ENCODE measurements around the gene WASF3.

WASF3 gene

DNA sequence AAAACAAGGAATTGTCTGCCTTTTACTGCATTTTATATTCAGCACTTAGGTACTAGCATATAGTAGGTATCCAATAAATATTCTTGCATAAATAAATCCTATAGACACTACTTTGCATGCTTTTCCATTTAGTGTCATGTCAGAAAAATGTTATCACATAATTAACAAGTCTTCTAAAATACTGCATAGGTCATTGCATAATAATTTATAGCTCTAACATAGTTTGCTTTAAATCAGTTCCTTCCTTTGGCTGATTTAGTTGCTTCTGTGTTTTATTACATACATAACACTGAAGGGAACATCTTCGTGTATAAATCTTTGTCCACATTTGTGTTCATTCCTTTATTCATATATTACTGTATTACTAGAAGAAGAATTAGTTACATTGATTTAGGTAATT lies 36.2 kb downstream of the WASF3 start:
- Histone ChIP-seq H3K4me3 (ENCODE audit: low read depth in 1 of 2, low read length in 2 of 2) (no peak overlapping the region), H3K27ac (ENCODE audit: low read depth, low read length) (no peak overlapping the region), H3K36me3 (ENCODE audit: insufficient read depth, low read length) (no peaks in the 10 kb centered on the region), H3K27me3 (ENCODE audit: control insufficient read depth in 1 of 2, insufficient read depth in 2 of 2, low read length in 2 of 2) (no peaks in the 10 kb centered on the region), H3K9me3 (ENCODE audit: low read length) (no peaks in the 10 kb centered on the region), H3K9ac (ENCODE audit: low read length) (no peak overlapping the region), H3K4me1 (ENCODE audit: insufficient read depth, low read length) (no peaks in the 10 kb centered on the region)

DNA sequence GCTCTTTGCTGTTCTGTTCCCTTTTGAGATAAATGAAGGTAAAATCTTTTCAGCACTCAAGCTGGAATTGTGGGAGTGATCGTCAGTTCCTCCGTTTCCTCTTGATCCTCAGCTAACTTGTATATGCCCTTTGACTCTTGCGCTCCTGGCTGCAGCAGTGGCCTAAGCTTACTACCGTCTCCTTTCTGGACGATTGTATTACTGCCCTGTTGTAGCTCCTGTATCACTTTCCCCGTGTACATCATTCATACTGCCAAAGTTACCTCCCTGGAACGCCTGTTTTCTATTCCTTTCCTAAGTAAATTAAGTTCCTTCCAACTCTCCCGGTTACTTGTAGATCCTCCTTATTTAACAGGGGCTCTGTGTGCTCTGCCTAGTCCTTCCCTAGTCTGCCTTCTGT lies 36.9 kb downstream of the WASF3 start:
- no peak overlapping the region for H3K27ac ChIP-seq (ENCODE audit: low read depth, low read length)
- H3K9me3 ChIP-seq (ENCODE audit: low read length) = no peaks in the 10 kb centered on the region
- H3K9ac ChIP-seq (ENCODE audit: low read length) = no peak overlapping the region
- no peaks in the 10 kb centered on the region for H3K4me1 ChIP-seq (ENCODE audit: insufficient read depth, low read length)
- H3K27me3 ChIP-seq (ENCODE audit: control insufficient read depth in 1 of 2, insufficient read depth in 2 of 2, low read length in 2 of 2) = no peaks in the 10 kb centered on the region
- H3K4me3 ChIP-seq (ENCODE audit: low read depth in 1 of 2, low read length in 2 of 2) = no peak overlapping the region
- H3K36me3 ChIP-seq (ENCODE audit: insufficient read depth, low read length) = no peaks in the 10 kb centered on the region

DNA sequence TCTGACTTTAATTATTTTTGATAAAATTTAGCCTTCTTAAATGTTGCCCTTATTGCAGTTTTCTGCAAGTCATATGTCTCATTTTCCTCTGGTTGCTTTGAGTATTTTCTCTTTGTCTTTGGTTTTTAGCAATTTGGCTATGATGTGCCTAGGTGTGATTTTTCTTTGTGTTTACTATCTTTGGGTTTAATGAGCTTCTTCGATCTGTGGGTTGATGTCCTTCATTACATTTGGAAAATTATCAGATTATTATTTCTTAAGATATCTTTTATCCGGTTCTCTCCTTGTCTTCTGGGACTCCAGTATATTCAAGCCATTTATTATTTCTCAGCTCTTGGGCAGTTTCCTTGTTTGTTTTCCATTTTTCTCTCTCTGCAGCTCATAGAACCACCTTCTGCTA lies 39.0 kb downstream of the WASF3 start:
- Histone ChIP-seq H3K9ac (ENCODE audit: low read length) (no peak overlapping the region), H3K36me3 (ENCODE audit: insufficient read depth, low read length) (no peaks in the 10 kb centered on the region), H3K4me1 (ENCODE audit: insufficient read depth, low read length) (peaks cover 9% of the 10 kb centered on the region), H3K27me3 (ENCODE audit: control insufficient read depth in 1 of 2, insufficient read depth in 2 of 2, low read length in 2 of 2) (no peaks in the 10 kb centered on the region), H3K9me3 (ENCODE audit: low read length) (no peaks in the 10 kb centered on the region), H3K27ac (ENCODE audit: low read depth, low read length) (no peak overlapping the region), H3K4me3 (ENCODE audit: low read depth in 1 of 2, low read length in 2 of 2) (no peak overlapping the region)

DNA sequence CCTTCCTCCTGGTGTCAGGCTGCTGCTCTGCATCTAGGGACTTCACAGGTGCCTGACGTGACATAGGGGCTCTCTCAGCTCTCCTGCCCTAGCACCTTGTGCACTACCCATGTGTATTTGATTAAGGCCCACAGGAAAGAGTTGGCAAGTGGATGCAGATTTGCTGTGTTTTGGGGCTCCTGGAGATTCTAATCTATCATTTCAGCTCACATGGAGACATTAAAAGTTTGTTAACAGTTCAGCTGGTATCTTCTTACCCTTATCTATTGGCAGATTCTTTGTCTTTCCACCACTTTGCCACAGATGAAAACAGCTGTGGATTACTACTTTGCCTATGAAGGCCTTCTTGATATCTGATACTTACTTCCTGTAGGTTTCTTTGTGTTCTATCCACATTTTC lies 41.9 kb downstream of the WASF3 start:
- no peaks in the 10 kb centered on the region for H3K27me3 ChIP-seq (ENCODE audit: control insufficient read depth in 1 of 2, insufficient read depth in 2 of 2, low read length in 2 of 2)
- no peaks in the 10 kb centered on the region for H3K36me3 ChIP-seq (ENCODE audit: insufficient read depth, low read length)
- no peaks in the 10 kb centered on the region for H3K9me3 ChIP-seq (ENCODE audit: low read length)
- no peak overlapping the region for H3K9ac ChIP-seq (ENCODE audit: low read length)
- no peak overlapping the region for H3K4me3 ChIP-seq (ENCODE audit: low read depth in 1 of 2, low read length in 2 of 2)
- H3K27ac ChIP-seq (ENCODE audit: low read depth, low read length) = no peak overlapping the region
- H3K4me1 ChIP-seq (ENCODE audit: insufficient read depth, low read length) = peaks cover 9% of the 10 kb centered on the region

DNA sequence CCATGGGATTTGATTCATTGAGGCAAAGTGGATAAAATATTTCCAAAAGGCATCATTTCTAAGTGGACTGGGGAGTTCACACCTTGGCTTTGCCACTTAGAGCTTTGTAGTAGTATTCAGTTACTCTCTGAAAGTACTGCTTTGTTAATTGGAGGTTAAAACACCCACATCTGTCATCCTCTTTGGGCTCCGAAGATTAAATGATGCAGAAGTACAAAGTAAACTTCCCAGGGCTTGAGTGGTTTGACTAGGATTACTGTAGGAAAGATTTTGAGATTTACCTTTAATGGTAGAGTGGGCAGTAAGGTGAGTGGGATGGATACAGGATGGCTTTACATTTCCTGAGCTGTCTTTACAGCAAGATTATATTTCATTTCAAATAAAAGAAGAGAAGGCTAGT lies 42.4 kb downstream of the WASF3 start:
- Histone ChIP-seq H3K27ac (ENCODE audit: low read depth, low read length) (no peak overlapping the region), H3K4me1 (ENCODE audit: insufficient read depth, low read length) (peaks cover 12% of the 10 kb centered on the region), H3K9ac (ENCODE audit: low read length) (no peak overlapping the region), H3K27me3 (ENCODE audit: control insufficient read depth in 1 of 2, insufficient read depth in 2 of 2, low read length in 2 of 2) (no peaks in the 10 kb centered on the region), H3K9me3 (ENCODE audit: low read length) (no peaks in the 10 kb centered on the region), H3K36me3 (ENCODE audit: insufficient read depth, low read length) (no peaks in the 10 kb centered on the region), H3K4me3 (ENCODE audit: low read depth in 1 of 2, low read length in 2 of 2) (no peak overlapping the region)

DNA sequence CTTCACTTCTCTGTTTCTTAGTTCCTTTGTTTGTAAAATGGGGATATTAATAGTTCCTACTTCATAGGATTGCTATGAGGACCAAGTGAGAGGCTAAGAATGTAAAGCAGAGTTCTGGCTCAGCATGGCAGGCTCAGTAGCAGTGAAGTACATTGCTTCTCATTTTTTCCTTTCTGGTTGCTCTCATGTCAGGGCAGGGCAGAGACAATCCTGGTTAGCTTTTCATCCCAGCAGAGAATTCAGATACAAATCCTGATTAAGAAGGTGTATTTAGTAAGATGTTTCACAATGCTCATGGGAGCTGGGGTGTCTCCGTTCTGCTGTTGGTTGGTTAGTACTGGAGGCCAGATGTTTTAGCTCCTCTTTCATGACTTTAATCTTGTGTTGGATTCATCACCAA lies 42.9 kb downstream of the WASF3 start:
- Histone ChIP-seq H3K9me3 (ENCODE audit: low read length) (no peaks in the 10 kb centered on the region), H3K27ac (ENCODE audit: low read depth, low read length) (no peak overlapping the region), H3K36me3 (ENCODE audit: insufficient read depth, low read length) (no peaks in the 10 kb centered on the region), H3K4me3 (ENCODE audit: low read depth in 1 of 2, low read length in 2 of 2) (no peak overlapping the region), H3K9ac (ENCODE audit: low read length) (no peak overlapping the region), H3K4me1 (ENCODE audit: insufficient read depth, low read length) (peaks cover 17% of the 10 kb centered on the region), H3K27me3 (ENCODE audit: control insufficient read depth in 1 of 2, insufficient read depth in 2 of 2, low read length in 2 of 2) (no peaks in the 10 kb centered on the region)

DNA sequence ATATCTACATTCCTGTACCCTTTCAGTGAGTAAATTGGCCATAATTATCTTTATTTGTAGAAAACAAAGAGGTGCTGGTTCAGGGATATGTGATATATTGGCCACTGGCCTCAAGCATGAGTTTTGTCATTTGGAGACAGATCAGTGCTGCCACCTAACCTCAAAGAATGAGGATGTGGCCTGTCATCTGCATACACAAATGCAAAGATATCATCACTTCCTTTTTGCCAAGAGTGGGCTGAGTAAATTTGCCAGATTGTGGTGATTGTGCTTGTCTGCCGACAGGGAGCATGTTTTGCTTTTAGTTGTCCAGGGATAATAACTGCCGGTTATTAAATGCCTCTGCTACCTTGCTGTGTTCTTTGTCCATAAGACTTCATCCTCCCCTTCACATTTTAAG lies 44.2 kb downstream of the WASF3 start:
- no peak overlapping the region for H3K27ac ChIP-seq (ENCODE audit: low read depth, low read length)
- H3K9me3 ChIP-seq (ENCODE audit: low read length) = no peaks in the 10 kb centered on the region
- H3K36me3 ChIP-seq (ENCODE audit: insufficient read depth, low read length) = no peaks in the 10 kb centered on the region
- H3K4me3 ChIP-seq (ENCODE audit: low read depth in 1 of 2, low read length in 2 of 2) = no peak overlapping the region
- H3K9ac ChIP-seq (ENCODE audit: low read length) = no peak overlapping the region
- peaks cover 19% of the 10 kb centered on the region for H3K4me1 ChIP-seq (ENCODE audit: insufficient read depth, low read length)
- H3K27me3 ChIP-seq (ENCODE audit: control insufficient read depth in 1 of 2, insufficient read depth in 2 of 2, low read length in 2 of 2) = no peaks in the 10 kb centered on the region

DNA sequence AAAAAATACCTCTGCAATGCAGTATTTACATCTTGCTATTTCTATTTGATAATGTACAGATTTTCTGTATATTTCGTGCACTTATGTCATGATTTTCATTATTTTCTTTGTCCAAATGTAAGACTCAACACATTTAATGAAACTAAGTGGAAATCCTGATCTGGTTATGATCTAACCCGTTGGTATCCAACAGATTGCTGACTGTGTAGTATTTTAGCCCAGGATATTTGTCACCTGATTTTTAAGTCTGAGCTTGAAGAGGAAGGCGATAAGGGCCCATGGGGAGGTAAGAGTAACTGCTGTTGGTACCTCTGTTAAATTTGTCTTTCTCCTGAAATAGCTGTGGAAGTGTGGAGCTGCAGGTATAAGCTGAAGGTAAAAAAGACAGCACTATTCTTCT lies 45.3 kb downstream of the WASF3 start:
- peaks cover 19% of the 10 kb centered on the region for H3K4me1 ChIP-seq (ENCODE audit: insufficient read depth, low read length)
- no peaks in the 10 kb centered on the region for H3K36me3 ChIP-seq (ENCODE audit: insufficient read depth, low read length)
- H3K9ac ChIP-seq (ENCODE audit: low read length) = no peak overlapping the region
- no peak overlapping the region for H3K27ac ChIP-seq (ENCODE audit: low read depth, low read length)
- H3K9me3 ChIP-seq (ENCODE audit: low read length) = no peaks in the 10 kb centered on the region
- no peak overlapping the region for H3K4me3 ChIP-seq (ENCODE audit: low read depth in 1 of 2, low read length in 2 of 2)
- H3K27me3 ChIP-seq (ENCODE audit: control insufficient read depth in 1 of 2, insufficient read depth in 2 of 2, low read length in 2 of 2) = no peaks in the 10 kb centered on the region

DNA sequence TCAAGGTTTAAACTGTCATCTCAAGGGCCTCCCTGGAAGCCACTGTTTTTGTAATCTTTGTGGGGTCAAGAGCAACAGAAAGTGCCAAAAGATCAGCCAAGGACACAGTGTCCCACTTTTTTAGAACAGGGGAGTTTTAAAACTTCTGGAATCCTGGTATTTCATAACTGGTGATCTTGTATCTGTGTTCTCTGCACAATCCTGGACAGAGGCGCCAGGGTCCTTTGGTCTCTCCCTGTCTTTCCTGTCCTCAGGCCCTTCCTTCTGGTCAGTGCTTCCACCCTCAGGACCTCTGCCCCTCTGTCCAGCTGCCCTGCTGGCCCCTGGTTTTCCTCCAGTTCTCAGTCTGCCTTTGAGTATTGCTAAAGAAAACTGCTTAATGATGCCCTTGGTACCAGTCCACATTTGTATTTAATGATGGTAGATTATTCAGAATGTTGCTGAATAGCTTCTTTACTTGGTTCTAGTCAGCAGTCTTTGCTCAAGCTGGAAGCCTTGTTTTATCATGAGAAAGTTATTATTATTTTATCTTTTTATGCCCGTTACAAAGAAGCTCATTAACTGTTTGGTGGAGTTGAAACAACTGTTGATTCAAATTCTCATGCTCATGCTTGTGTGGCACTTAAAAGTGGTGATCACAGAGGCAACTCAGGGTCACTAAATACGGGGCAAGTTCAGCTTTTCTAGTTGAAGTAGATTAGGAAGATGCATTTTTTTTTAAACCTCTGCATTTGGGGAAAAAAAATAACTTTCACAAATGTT lies 47.5 kb downstream of the WASF3 start:
- H3K4me3 ChIP-seq (ENCODE audit: low read depth in 1 of 2, low read length in 2 of 2) = no peak overlapping the region
- H3K27me3 ChIP-seq (ENCODE audit: control insufficient read depth in 1 of 2, insufficient read depth in 2 of 2, low read length in 2 of 2) = no peaks in the 10 kb centered on the region
- no peak overlapping the region for H3K27ac ChIP-seq (ENCODE audit: low read depth, low read length)
- no peaks in the 10 kb centered on the region for H3K36me3 ChIP-seq (ENCODE audit: insufficient read depth, low read length)
- peaks cover 17% of the 10 kb centered on the region for H3K4me1 ChIP-seq (ENCODE audit: insufficient read depth, low read length)
- H3K9me3 ChIP-seq (ENCODE audit: low read length) = no peaks in the 10 kb centered on the region
- H3K9ac ChIP-seq (ENCODE audit: low read length) = no peak overlapping the region

DNA sequence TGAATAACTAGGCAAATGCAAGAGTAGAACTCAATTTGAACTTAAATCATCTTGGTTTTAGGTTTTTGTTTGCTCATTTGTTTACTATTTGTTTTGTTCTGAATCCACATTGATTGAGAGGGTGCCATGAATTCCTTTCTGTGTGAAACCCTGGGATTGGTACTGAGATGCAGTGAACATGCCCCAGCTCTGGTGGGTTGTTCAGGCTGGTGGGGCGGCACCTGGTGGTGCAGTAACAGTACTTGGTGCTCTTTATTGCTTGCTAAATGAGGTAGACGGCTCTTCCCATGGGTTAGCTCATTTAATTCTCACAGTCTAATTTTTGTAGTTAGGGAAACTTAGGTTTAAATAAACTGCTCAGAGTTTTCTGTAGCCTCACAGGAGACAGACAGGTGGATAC lies 48.4 kb downstream of the WASF3 start:
- Histone ChIP-seq H3K4me3 (ENCODE audit: low read depth in 1 of 2, low read length in 2 of 2) (no peak overlapping the region), H3K27me3 (ENCODE audit: control insufficient read depth in 1 of 2, insufficient read depth in 2 of 2, low read length in 2 of 2) (no peaks in the 10 kb centered on the region), H3K9ac (ENCODE audit: low read length) (no peak overlapping the region), H3K9me3 (ENCODE audit: low read length) (no peaks in the 10 kb centered on the region), H3K27ac (ENCODE audit: low read depth, low read length) (no peak overlapping the region), H3K4me1 (ENCODE audit: insufficient read depth, low read length) (peaks cover 10% of the 10 kb centered on the region), H3K36me3 (ENCODE audit: insufficient read depth, low read length) (no peaks in the 10 kb centered on the region)

DNA sequence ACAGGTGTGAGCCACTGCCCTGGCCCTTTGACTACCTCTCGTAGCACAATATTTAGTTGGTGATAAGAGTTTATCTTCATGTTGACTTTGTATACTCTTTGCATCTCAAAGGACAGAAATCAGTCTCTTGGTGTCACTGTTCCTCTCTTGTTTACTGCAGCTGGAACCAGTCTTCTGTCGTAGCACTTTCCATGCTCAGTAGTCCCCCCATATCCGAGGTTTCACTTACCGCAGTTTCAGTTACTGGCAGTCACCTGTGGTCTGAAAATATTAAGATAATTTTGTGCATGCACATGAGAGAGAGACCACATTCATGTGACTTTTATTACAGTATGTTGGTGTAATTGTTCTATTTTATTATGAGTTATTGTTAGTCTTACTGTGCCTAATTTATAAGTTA lies 49.1 kb downstream of the WASF3 start:
- Histone ChIP-seq H3K36me3 (ENCODE audit: insufficient read depth, low read length) (no peaks in the 10 kb centered on the region), H3K27ac (ENCODE audit: low read depth, low read length) (no peak overlapping the region), H3K27me3 (ENCODE audit: control insufficient read depth in 1 of 2, insufficient read depth in 2 of 2, low read length in 2 of 2) (no peaks in the 10 kb centered on the region)

DNA sequence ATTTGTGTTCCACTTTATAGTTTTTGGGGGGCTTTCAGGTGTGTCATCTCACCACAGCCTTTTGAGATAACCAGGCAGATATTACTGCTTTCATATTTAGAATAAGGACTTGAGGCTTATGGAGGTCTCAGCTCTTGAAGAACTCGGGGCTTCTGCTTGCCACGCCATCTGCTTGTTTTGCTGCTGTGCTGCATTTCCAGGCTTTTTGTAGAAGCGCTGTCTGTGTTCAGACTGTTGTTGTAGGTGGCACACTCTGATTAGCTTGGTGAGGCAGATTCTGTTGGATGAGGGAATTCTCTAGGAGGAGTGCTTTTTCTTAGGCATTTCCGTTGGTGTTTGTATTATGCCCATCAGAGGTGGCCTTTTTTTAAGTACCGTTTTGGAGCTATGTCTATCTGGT lies 57.2 kb downstream of the WASF3 start:
- Histone ChIP-seq H3K9me3 (ENCODE audit: low read length) (no peaks in the 10 kb centered on the region), H3K27me3 (ENCODE audit: control insufficient read depth in 1 of 2, insufficient read depth in 2 of 2, low read length in 2 of 2) (no peaks in the 10 kb centered on the region), H3K4me1 (ENCODE audit: insufficient read depth, low read length) (no peaks in the 10 kb centered on the region), H3K4me3 (ENCODE audit: low read depth in 1 of 2, low read length in 2 of 2) (no peak overlapping the region), H3K27ac (ENCODE audit: low read depth, low read length) (no peak overlapping the region), H3K36me3 (ENCODE audit: insufficient read depth, low read length) (no peaks in the 10 kb centered on the region), H3K9ac (ENCODE audit: low read length) (no peak overlapping the region)

More for the DNA sequence above, 49.1 kb downstream of the WASF3 start:
- no peak overlapping the region for H3K9ac ChIP-seq (ENCODE audit: low read length)
- no peaks in the 10 kb centered on the region for H3K9me3 ChIP-seq (ENCODE audit: low read length)
- H3K4me1 ChIP-seq (ENCODE audit: insufficient read depth, low read length) = peaks cover 10% of the 10 kb centered on the region
- H3K4me3 ChIP-seq (ENCODE audit: low read depth in 1 of 2, low read length in 2 of 2) = no peak overlapping the region

All from muscle layer of colon (tissue), 2 donors.